NCI-H1105 (cell line): ENCODE data around the gene CRYBG3.
"Not testable (repeated sequence)": the region's sequence is repeated elsewhere in the genome, so short reads cannot be mapped to it uniquely, and the experiment has no call there.

Experiments used
- DNase-seq: peaks from one replicate; lab custom pipeline; 2025; lab: John Stamatoyannopoulos, UW

CRYBG3 gene

GRCh38 chr3:97896547-97896946 is 74.7 kb downstream of the CRYBG3 start:
- no peak for DNase-seq

DNA sequence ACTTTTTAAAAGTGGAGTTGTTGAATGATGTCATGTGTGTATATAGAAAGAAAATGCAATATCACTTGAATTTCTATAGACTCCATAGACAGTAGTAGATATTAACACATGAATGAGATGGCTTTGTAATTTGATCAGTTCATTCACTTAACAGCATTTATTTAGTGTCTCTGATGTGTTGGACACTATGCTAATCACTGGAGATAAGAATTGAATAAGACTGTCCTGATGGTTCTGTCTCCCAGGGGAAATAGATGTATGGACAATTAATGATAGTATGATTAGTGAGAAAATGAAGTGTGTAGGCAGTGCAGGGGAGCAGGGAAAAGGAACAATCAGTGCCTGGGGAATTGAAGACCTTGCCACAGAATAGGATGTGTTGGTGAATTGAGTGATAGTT is 77.5 kb downstream of the CRYBG3 start:
- DNase-seq = no peak

DNA sequence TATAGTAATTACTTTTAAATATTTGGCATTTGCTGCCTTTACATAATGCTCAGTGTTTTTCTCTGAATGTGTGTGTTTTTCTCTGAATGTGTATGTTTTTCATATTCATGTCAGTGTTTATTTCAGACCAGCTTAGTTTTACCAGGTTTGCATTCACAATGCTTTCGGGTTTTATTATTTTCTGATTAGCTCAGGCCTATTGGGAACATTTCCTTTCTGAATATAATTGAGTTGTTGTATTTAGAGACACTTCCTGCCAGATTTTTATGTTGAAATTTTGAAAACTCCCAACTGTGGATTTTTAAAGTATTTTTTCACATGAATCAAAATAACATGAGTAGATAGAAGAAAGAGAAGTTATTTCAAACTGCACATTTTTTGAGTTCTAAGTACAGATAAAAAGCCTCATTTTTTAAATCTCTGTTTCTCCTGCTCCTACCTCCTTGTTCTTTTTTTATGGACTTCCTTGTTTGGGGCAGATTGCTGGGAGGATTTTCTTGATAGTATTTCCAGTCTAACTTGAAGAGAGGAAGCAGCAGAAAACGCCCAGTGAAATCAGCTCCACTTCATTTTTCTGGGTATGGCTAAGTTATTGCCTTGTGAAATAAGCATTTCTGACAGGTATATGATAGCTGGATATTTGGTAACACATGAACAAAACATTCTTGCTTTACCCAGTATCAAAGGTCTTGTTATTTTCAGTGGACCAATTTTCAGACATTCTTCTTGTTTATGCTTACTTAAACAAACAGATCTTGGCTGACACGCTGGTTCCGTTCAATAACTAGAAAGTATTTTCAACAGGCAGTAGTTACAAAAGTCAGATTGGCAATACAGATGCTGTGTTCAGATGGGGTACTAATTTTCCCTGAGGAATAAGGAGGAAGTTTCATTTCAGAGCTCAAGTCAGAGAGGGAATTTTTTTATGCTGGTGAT is 79.8 kb downstream of the CRYBG3 start:
- DNase-seq = no peak

- DNase-seq = not testable (repeated sequence)
Measured at GRCh38 chr3:97909830-97910229, 88.0 kb downstream of the CRYBG3 start.

DNA sequence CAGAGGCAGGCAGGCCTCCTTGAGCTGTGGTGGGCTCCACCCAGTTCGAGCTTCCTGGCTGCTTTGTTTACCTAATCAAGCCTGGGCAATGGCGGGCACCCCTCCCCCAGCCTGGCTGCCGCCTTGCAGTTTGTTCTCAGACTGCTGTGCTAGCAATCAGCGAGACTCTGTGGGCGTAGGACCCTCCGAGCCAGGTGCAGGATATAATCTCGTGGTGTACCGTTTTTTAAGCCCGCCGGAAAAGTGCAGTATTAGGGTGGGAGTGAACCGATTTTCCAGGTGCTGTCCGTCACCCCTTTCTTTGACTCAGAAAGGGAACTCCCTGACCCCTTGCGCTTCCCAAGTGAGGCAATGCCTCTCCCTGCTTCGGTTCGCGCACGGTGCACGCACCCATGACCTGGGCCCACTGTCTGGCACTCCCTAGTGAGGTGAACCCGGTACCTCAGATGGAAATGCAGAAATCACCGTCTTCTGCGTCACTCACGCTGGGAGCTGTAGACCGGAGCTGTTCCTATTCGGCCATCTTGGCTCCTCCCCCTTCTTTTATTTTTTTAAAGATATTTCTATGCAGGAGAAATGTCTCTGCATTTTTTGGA is 88.5 kb downstream of the CRYBG3 start:
- not testable (repeated sequence) for DNase-seq

- no peak for DNase-seq
Measured at GRCh38 chr3:97910931-97911351, 89.1 kb downstream of the CRYBG3 start.

- no peak for DNase-seq
Measured at GRCh38 chr3:97911459-97911858, 89.6 kb downstream of the CRYBG3 start.

DNA sequence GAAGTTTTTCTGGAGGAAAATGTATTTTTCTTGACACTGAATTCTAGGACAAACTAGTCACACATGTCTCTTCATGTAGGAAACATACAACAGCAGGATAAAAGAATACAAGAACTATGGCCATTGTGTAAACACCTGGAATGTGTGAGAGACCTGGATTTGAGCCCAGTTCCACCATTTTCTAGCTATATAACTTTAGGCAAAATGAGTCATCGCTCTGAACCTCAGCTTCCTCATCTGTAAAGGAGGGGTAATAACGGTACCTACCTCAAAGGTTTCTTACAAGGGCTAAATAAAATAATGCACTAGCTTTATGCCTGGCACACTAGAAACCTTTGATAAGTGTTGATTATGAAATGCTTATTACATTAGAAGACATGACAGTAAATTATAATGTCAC is 92.6 kb downstream of the CRYBG3 start:
- no peak for DNase-seq

DNA sequence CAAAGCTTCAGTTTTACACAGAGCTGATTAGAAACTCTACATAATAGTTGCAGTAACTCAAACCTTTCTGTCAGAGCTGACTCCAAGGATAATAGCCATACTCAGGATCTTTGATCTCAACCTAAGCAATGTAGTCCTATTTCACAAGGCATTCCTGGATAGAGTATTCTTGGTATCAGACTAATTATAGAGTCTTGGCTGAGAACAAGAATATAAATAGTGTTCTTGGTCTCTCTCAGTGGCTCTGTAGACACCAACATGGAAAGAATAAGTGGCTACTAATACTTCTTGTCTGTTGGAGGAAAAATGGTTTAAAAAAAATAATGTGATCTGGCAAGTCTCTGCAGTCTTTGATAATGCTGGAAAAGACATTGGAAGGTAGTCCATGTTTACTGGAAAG is 94.8 kb downstream of the CRYBG3 start:
- DNase-seq = no peak

GRCh38 chr3:97917813-97918536 is 96.2 kb downstream of the CRYBG3 start:
- DNase-seq = no peak

- DNase-seq = no peak
Measured at GRCh38 chr3:97927704-97928103, 105.9 kb downstream of the CRYBG3 start.

GRCh38 chr3:97928986-97929385 is 107.2 kb downstream of the CRYBG3 start:
- no peak for DNase-seq

- no peak for DNase-seq
Measured at GRCh38 chr3:97930018-97930417, 108.2 kb downstream of the CRYBG3 start.

DNA sequence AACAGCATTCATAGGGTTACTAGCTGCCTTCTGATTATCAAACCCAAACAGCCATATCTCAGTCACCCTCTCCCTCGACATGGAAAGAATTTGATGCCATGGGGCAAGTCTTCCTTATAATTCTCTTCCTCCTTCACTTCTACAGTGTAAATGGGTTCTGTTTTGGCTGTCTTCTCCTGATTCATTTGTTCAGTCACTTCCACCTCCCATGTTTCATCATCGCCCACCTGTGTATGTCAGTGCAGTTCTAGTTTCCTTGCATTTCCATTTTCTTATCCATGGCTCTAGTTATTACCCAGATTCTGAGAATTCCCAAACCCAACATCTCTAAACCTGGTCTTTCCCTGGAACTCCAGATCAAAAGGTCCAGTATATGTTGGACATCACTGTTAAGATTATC is 109.4 kb downstream of the CRYBG3 start:
- DNase-seq = no peak

DNA sequence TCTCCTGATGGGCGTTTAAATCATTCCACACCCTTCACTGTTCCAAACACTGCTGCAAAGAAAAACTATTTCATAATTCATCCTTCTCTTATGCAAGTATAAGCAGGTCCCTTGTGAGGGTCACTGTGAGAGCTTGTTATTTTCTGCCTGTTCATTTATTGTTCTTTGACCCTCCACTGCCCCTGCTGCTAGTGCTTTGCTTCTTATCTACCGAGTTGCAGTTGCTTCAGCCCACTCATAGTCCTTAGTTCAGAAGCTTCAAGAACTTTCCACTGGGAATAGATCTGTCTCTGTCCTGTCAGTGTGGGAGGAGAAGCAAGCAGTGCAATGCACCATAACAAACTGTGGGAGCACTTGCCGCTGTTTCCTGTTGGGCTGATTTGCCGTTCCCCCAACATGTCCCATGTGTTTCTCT is 110.6 kb downstream of the CRYBG3 start:
- DNase-seq = no peak

DNA sequence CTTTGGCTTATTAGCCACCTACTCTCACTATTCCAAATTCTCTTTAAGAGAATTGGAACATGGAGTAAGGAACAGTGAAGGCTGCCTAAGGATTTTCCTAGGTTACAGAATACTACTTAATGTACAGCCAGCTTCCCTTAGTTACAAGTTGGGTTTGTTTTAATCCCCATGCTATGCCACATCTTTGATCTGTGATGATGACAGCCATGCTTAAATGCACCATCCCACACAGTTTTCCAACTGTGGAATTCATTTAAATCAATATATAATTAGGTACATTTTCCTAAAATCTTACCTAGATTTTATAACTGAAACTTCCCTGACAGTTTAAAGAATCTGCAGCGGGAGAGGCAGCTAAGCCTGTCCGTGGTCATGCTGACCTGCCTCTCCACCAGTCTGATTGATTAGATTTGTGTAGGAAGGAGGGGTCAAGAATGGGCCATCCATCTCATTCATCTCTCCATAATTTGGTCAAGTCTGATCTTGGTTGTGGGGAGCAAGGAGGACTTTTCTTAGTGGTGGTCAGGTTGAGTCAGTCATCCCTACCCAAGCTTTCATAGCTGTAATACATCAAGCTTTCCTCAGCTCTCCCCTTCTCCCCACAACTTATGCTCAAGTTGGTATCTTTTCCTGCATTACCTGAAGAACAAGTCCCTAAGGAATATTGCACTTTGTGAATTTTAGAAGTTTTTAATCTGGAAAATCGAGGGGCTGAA is 113.3 kb downstream of the CRYBG3 start:
- no peak for DNase-seq

GRCh38 chr3:97935842-97936241 is 114.0 kb downstream of the CRYBG3 start:
- DNase-seq = no peak

GRCh38 chr3:97937205-97937604 is 115.4 kb downstream of the CRYBG3 start:
- no peak for DNase-seq

DNA sequence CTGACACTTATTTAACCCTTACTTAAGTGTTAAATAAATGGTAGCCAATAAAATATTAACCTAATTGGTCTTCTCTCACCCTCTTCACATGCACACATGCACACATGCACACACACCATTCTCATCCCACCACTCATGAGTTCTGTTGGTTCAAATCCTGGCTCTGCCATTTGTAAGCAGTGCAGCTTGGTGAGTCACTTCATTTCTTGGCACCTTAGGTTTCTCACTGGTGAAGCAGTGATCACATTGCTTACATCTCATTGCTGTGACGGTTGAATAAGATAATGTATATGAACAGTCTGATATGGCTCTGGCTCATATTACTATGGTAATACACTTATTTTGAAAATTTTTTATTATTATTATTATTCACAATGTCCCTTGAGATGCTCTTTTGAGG is 116.6 kb downstream of the CRYBG3 start:
- DNase-seq = no peak

DNA sequence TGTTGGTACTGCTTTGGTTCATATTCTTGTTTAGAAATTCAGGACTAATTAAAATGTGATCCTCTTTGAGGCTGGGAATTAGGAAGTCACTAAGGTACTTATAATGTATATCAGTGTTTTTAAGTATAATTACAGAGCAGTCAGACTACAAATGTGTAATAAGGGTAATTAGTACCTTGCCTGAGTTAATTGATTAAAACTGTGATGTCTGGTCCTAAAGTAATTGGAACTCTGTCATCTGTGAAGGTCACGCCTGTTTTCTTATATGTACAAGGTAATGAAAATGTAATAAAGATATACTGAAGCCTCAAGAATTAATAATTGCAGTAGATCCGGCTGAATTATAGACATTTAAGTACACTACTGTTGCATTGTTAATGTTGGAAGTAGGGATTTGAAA is 117.6 kb downstream of the CRYBG3 start:
- no peak for DNase-seq

- no peak for DNase-seq
Measured at GRCh38 chr3:97940034-97940433, 118.2 kb downstream of the CRYBG3 start.
